HepG2 (cell line): ENCODE measurements around the gene RAMAC. TPM values are rescaled to one million over a fixed set of nuclear protein-coding genes. Genes with fewer than 3 reads are reported as not detected.

Source experiments
- ATF3 ChIP-seq: sonication (generic); formaldehyde crosslinking; IDR thresholded peaks from 2 replicates; pipeline ENCODE4 v1.4.0; 2020; ENCODE audit warnings: missing genetic modification reagents
- BCL3 ChIP-seq: sonication (generic); formaldehyde crosslinking; IDR thresholded peaks from 2 replicates; pipeline ENCODE4 v1.5.1; 2020; ENCODE audit warnings: mild to moderate bottlenecking, missing genetic modification reagents, moderate library complexity
- BRF2 ChIP-seq: sonication (generic); formaldehyde crosslinking; IDR thresholded peaks from 2 replicates; pipeline ENCODE4 v1.8.1; 2022; ENCODE audit warnings: mild to moderate bottlenecking, missing genetic modification reagents
- DMAP1 ChIP-seq: IDR thresholded peaks from 2 replicates; pipeline ENCODE4 v1.6.1; 2016
- E2F1 ChIP-seq: sonication (generic); formaldehyde crosslinking; IDR thresholded peaks from 2 replicates; pipeline ENCODE4 v1.5.0; 2020; ENCODE audit warnings: missing genetic modification reagents
- GATAD2A ChIP-seq: IDR thresholded peaks from 2 replicates; pipeline ENCODE4 v1.6.1; 2016
- ISX ChIP-seq: sonication (generic); formaldehyde crosslinking; conservative IDR thresholded peaks from 2 replicates; pipeline ENCODE4 v1.5.0; 2020; ENCODE audit warnings: missing genetic modification reagents
- KLF13 ChIP-seq: sonication (generic); formaldehyde crosslinking; IDR thresholded peaks from 2 replicates; pipeline ENCODE4 v1.4.0; 2020; ENCODE audit warnings: mild to moderate bottlenecking, missing genetic modification reagents
- MTF1 ChIP-seq: sonication (generic); formaldehyde crosslinking; IDR thresholded peaks from 2 replicates; pipeline ENCODE4 v1.5.0; 2020; ENCODE audit warnings: missing genetic modification reagents
- MXD1 ChIP-seq: sonication (generic); formaldehyde crosslinking; IDR thresholded peaks from 2 replicates; pipeline ENCODE4 v1.4.0; 2020; ENCODE audit warnings: mild to moderate bottlenecking, missing genetic modification reagents
- NFRKB ChIP-seq: fragments of 450-650 bp; IDR thresholded peaks from 2 replicates; pipeline ENCODE4 v1.6.1; 2017
- PCBP2 ChIP-seq: fragments of 200-400 bp; formaldehyde crosslinking; optimal IDR thresholded peaks from 2 replicates; pipeline ENCODE3; 2018; ENCODE audit warnings: low read length, low read depth; ENCODE audit not compliant: poor library complexity, severe bottlenecking
- PRMT3 ChIP-seq: sonication (generic); formaldehyde crosslinking; IDR thresholded peaks from 2 replicates; pipeline ENCODE4 v1.8.1; 2022; ENCODE audit warnings: low read depth, mild to moderate bottlenecking, moderate library complexity, missing genetic modification reagents, borderline replicate concordance
- SRSF4 ChIP-seq: fragments of 200-400 bp; formaldehyde crosslinking; IDR thresholded peaks from one replicate; pipeline ENCODE4 v1.6.1; 2018; ENCODE audit warnings: mild to moderate bottlenecking, low read depth, low read length, moderate library complexity; ENCODE audit not compliant: poor library complexity, severe bottlenecking
- THAP9 ChIP-seq: sonication (generic); formaldehyde crosslinking; IDR thresholded peaks from 2 replicates; pipeline ENCODE4; 2020; ENCODE audit warnings: missing genetic modification reagents, mild to moderate bottlenecking, borderline replicate concordance
- ZBTB21 ChIP-seq: sonication (generic); formaldehyde crosslinking; IDR thresholded peaks from 2 replicates; pipeline ENCODE4 v1.4.0; 2020; ENCODE audit warnings: missing genetic modification reagents
- ZBTB38 ChIP-seq: sonication (generic); formaldehyde crosslinking; IDR thresholded peaks from 2 replicates; pipeline ENCODE4 v1.5.1; 2020; ENCODE audit warnings: mild to moderate bottlenecking, missing genetic modification reagents
- ZBTB42 ChIP-seq: sonication (generic); formaldehyde crosslinking; IDR thresholded peaks from 2 replicates; pipeline ENCODE4 v1.5.0; 2020; ENCODE audit warnings: mild to moderate bottlenecking, missing genetic modification reagents
- ZFAT ChIP-seq: sonication (generic); formaldehyde crosslinking; conservative IDR thresholded peaks from 2 replicates; pipeline ENCODE4 v1.8.1; 2023; ENCODE audit warnings: missing genetic modification reagents, inconsistent platforms
- ZNF205 ChIP-seq: IDR thresholded peaks from 2 replicates; pipeline ENCODE4 v1.6.1; 2018; ENCODE audit warnings: missing biosample characterization, missing genetic modification reagents
- ZNF232 ChIP-seq: sonication (generic); formaldehyde crosslinking; IDR thresholded peaks from 2 replicates; pipeline ENCODE4 v1.4.0; 2020; ENCODE audit warnings: missing genetic modification reagents, borderline replicate concordance
- ZNF337 ChIP-seq: sonication (generic); formaldehyde crosslinking; IDR thresholded peaks from 2 replicates; pipeline ENCODE4 v1.5.1; 2020; ENCODE audit warnings: missing genetic modification reagents, low read depth, mild to moderate bottlenecking, borderline replicate concordance
- ZNF354B ChIP-seq: sonication (generic); formaldehyde crosslinking; IDR thresholded peaks from 2 replicates; pipeline ENCODE4 v1.8.0; 2022; ENCODE audit warnings: mild to moderate bottlenecking, missing genetic modification reagents
- ZNF468 ChIP-seq: sonication (generic); formaldehyde crosslinking; IDR thresholded peaks from 2 replicates; pipeline ENCODE4 v1.8.0; 2022; ENCODE audit warnings: mild to moderate bottlenecking, moderate library complexity, missing genetic modification reagents
- polyA plus RNA-seq, 8 experiments: library from polyadenylated mRNA; depleted of rRNA in 3 of 8; stranded (reverse) in 7 of 8; unstranded in 1 of 8; fragments of >200 nt; fragmentation: Illumina TruSeq in 4 of 8; extraction: Trizol in 4 of 8; gene quantifications; 2 replicates each; pipeline versions ENCODE4 v1.2.1 to v1.2.3, GENCODE V29; 2011 to 2016; ENCODE audit warnings: low read depth in 4 of 8, missing spikeins in 1 of 8, mixed read lengths in 1 of 8; ENCODE audit not compliant: insufficient read depth in 1 of 8
- total RNA-seq, 5 experiments: library from RNA; depleted of rRNA; stranded (reverse); fragments of >200 nt; fragmentation: Illumina TruSeq; extraction: Trizol; gene quantifications; 2 replicates each; pipeline ENCODE4 v1.2.3, GENCODE V29; 2016; ENCODE audit warnings: low read depth in 1 of 5

RAMAC gene
- total and polyA plus RNA-seq, 2 of the 13 experiments (the other 11 are each of a cell fraction or from before 2014, with no cell fraction given) = 22.2 to 45.9 TPM

- TF ChIP-seq MXD1 = no peak
- no peak for TF ChIP-seq E2F1 (CRISPR knock-in tag)
- no peak for TF ChIP-seq ISX (CRISPR knock-in tag)
- TF ChIP-seq KLF13 = no peak
- TF ChIP-seq ATF3 (CRISPR knock-in tag) = no peak; the same call in 1 of the 2 replicates
- no peak for TF ChIP-seq ZBTB42 (CRISPR knock-in tag)
- TF ChIP-seq ZBTB21 (CRISPR knock-in tag) = no peak
- TF ChIP-seq ZBTB38 (CRISPR knock-in tag) = no peak
- TF ChIP-seq THAP9 (CRISPR knock-in tag) = no peak
- TF ChIP-seq DMAP1 (CRISPR knock-in tag) = no peak
- no peak for TF ChIP-seq ZNF468 (CRISPR knock-in tag)
- TF ChIP-seq ZNF337 = no peak
- no peak for TF ChIP-seq ZNF205 (CRISPR knock-in tag)
- no peak for TF ChIP-seq PCBP2
- no peak for TF ChIP-seq ZNF354B
- no peak for TF ChIP-seq PRMT3
- peak; percentile 10; the same call in 1 of the 2 replicates for TF ChIP-seq MTF1
- no peak for TF ChIP-seq SRSF4
- TF ChIP-seq NFRKB = no peak
- no peak for TF ChIP-seq ZNF232 (CRISPR knock-in tag)
- peak; percentile 36; the same call in 1 of the 2 replicates for TF ChIP-seq GATAD2A (CRISPR knock-in tag)
- no peak for TF ChIP-seq BCL3 (CRISPR knock-in tag)
- no peak for TF ChIP-seq BRF2 (CRISPR knock-in tag)
- no peak for TF ChIP-seq ZFAT (CRISPR knock-in tag)
Measured at GRCh38 chr15:83010709-83011270, 24.8 kb downstream of the RAMAC start (continued).
